Activated CD4-positive, alpha-beta T cell treated with anti-CD3 and anti-CD28 coated beads, Interleukin-2, Interleukin-4, amounts not matched to agents 100 ng/mL and 50 ng/mL, durations not matched to agents 16 hours and 8 hours (primary cell): ENCODE results near the gene HAVCR2.
A peak's percentile ranks its signal among the peaks of the same experiment; 100 is the strongest.

Experiments used
- DNase-seq: peaks from one replicate; pipeline ENCODE4 v3.0.0-alpha.2; 2020; ENCODE audit warnings: low spot score

HAVCR2 gene

DNA sequence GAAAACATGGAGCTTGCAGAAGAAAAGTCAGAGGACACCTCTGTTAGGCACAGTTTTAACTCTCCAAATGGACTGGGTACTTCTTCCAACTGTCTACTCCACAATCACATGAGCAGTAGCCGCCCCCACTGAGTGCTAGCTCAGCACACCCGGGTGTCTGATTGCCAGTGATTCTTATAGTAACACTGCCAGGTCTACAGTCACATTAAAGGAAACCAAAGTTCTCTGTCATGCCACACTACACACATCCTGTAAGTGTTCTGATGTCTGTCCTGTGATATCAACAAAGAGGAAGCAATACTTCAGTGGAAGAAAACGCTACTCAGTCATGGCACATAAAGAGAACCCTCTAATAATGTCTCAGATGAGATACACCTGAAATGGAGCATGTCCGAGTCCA is at the start of gene HAVCR2:
TSS of gene HAVCR2 (minus strand) at position 69 of the 400 bp plus-strand sequence. CDS start at position 8, 61 bp downstream.
- DNase-seq: peak; percentile 84

DNA sequence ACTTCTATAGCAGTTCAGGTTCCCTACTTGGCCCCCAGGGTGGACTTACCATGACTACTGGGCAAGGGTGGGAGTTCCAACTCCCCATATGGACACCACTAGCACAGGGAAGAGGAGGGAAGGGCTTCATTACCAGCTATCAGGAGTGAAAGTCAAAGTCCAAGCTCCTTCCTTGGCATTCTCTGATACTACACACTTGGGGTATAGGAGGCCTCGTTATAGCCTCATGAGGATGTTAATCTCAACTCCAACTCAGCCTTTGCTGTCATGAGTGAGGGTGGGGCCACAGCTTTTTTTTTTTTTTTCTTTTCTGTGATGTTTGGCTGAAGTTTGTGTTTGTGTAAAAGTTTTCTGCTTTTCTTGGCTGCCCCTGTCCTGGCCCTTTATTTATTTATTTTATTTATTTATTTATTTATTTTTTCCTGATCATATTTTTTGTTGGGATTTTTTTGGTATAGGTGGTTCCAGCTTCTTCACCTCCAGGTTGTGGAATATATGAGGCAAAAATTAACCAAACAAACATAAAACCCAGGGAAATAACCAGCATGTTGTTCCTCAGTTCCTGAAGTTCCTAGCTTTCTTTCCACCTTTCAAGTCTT is 48.5 kb upstream of the HAVCR2 start:
- no peak for DNase-seq

DNA sequence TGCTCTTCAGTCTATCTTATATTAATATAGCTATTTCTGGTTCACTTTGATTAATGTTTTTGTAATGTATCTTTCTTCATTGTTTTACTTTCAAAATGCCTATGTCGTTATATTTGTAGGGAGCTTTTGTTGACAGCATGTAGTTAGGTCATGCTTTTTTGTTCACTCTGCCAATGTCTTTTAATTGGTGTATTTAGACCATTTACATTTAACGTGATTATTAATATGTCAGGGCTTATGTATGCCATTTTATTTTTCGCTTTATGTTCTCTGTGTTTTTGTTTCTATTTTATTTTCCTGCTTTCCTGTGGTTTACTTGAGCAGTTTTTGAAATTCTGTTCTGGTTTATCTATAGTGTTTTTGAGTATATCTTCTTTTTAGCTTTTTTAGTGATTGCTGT is 46.5 kb upstream of the HAVCR2 start:
- no peak for DNase-seq

DNA sequence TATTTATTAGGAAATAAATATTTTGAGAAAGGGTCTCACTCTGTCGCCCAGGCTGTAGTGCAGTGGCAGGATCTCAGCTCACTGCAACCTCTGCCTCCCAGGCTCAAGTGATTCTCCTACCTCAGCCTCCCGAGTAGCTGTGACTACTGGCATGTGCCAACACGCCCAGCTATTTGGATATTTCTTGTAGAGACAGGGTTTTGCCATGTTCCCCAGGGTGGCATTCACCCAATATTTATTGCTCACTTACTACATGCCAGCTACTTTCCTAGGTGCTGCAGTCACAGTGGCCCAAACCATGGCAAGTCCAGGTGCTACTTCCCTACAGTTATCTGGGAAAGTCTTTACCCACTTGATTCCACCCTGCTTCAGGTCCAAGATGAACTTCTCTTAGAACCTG is 42.2 kb upstream of the HAVCR2 start:
- no peak for DNase-seq

DNA sequence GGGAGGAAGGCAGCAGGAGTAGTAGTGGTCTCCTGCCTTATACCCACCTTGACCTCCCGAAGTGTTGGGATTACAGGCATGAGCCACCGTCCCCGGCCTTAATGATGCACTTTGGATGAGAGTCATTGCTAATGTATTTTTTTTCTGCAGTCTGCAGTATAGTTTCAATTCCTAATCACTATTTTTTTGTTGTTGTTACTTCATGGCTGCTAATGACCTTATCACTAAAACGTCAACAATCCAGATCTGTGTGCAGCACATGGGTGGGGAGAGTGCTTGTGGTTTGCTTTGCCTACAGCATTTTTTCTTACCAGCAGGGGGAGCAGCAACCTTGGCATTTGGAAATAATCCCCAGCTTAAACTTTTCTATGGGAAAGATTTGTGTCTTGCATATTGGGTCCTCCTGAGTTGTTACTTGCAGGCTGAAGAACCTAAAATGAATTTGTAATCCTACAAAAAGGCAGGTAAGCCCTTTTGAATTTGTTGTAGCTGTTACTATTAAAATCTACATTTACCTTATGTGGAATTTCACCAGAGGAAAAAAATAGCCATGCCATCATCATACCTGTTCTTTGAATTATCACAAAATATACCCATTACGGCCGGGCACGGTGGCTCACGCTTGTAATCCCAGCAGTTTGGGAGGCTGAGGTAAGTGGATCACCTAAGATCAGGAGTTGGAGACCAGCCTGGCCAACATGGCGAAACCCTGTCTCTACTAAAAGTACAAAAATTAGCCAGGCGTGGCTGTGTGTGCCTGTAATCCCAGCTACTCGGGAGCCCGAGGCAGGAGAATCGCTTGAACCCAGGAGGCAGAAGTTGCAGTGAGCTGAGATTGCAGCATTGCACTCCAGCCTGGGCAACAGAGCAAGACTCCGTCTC is 40.1 kb upstream of the HAVCR2 start:
- peak; percentile 91 for DNase-seq

DNA sequence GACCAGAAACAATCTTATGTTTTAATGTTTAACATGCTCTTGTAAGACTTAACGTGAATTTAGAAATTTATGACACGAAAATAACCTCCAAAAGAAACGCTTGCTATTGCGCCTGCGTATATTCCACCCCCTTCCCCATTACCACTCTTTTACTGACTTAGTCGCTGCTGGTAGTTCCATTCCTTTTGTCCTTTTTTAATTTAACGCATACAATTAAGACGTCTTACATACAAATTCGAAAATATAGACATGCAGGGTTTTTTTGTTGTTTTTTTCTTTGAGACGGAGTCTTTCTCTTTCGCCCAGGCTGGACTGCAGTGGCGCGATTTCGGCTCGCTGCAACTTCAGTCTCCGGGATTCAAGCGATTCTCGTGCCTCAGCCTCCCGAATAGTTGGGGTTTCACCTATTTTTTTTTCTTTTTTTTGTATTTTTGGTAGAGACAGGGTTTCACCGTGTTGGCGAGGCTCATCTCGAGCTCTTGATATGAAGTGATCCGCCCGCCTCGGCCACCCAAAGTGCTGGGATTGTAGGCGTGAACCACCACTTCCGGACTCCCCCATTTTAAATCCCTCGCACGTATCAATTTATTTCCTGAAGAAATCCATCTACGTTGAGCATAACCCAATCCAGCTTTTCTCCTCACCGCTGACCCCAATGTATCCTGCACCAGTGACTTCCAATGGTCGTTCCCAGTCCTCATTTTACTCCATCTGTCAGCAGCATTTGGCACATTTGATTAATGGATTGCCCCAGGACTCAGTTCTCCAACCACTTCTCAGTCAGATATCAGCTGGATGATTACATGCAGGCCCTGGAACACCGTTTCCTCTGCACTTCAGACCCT is 34.5 kb upstream of the HAVCR2 start:
- DNase-seq: peak; percentile 66

DNA sequence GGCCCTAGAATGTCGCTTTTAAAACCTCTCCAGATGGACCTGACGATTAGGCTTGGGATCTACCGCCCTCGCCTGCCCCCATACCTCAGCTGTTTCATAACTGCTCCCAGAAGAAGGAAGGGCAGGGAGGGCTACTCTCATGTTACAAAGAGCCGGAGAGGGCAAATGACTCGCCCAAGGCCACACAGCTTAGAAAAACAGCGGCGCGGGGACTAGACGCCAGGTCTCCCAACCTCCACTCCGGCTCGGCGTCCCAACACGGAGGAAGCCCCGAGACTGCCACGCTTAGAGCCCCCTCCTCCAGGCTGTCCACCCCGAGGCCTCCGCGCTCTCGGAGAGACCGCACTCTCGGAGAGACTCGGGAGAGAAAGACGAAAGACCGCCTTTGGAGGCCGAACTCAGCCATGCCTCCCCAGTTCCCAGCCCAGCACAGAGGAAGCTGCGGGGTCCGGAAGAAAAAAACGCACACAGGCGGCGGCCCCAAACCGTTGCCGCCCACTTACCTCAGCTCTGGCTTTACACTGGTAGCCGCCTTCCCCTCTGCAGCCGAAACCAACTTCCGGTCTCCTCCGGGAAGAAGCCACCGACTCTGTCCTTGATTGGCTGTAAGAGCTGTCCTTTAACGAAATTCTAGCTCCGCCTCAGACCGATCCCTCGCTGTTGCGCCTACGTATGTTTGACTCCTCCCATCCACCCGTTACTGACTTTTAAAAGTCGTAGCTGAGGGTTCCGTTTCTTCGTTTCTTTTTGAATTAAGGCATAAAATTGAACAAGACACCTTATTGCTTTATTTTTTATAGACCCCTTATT is 33.7 kb upstream of the HAVCR2 start, which contains the start of gene MED7:
TSS of gene MED7 (minus strand) at position 549 of the 810 bp plus-strand sequence. CDS start 3,434 bp downstream, outside the sequence.
- DNase-seq: peak; percentile 100

DNA sequence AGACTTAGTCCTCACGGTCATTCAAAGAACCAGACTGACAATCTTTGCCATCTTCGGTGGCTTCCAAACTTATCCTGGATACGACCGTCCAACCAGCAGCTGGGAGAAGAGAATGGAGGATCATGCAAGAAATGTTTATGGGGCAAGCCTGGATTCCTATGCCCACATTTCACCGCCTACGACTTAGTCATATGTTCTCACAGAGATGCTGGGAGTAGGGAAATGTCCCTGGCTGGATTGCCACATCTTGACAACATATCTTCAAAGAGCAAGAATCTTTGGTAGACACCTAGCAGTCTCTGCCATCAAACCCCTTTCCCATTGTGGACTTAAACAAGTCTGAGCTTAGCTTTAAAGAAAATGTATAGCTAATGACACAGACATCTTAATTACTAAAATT is 28.8 kb upstream of the HAVCR2 start:
- no peak for DNase-seq

DNA sequence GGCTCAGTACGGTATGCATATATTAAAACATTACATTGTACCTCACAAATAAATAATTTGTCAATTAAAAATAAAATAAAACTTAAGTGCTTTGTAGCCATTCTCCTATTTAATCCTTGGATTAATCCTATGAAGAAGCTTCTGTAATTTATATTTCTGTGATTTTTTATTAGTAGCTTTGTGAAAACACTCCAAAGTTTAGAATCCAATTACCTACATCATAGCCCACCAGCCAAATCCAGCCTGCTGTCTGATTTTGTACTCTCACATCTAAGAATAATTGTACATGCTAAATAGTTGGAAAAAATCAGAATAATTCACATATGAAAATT is 23.4 kb upstream of the HAVCR2 start:
- DNase-seq: no peak

DNA sequence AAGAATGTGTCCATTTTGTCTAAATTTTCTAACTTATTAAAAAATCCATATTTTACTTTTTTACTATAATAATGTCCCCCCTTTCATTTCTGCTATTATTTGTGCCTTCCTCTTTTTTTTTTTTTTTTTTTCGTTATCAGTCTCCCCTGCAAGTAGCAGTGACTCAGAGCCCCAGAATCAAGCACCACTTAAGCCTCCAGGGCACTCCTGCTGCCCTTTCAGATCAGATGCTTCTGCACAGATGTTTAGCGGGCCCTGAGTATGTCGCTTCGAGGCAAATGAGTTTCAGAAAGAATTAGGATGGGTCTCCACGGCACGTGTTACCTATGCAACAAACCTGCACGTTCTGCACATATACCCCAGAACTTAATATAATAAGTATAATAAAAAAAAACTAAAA is 22.1 kb upstream of the HAVCR2 start:
- DNase-seq: no peak

DNA sequence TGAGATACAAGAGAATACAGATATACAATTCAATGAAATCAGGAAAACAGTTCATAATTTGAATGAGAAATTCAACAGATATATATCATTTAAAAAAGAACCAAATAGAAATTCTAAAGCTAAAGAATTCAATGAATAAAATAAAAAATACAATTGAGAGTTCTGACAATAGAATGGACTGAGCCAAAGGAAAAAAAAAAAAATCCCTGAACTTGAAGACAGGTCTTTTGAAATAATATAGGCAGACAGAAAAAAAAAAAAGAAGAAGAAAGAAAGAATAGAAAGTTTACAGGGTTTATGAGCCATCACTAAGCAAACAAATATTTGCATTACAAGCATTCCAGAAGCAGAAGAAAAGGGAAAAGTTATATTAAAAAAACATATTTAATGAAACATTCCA is 12.9 kb upstream of the HAVCR2 start:
- DNase-seq: no peak

DNA sequence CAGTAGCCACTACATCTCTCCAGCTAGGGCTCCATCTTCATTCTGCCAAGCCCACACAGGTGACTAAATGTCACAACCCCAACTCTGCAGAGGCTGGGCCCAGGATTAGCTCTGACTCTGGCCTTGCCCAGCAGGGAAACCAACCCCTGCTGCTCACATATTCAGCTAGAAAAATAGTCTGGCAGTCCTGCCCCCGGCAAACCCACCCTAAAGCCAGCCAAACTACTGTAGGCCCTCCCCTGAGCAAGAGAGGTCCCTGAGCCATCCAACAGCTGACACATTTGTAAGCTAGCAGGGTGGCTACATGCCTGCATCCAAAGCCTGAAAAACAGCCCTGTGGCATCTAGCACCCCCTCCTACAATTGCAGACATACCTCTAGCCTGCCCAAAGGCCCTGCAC is 11.3 kb upstream of the HAVCR2 start:
- DNase-seq: no peak

DNA sequence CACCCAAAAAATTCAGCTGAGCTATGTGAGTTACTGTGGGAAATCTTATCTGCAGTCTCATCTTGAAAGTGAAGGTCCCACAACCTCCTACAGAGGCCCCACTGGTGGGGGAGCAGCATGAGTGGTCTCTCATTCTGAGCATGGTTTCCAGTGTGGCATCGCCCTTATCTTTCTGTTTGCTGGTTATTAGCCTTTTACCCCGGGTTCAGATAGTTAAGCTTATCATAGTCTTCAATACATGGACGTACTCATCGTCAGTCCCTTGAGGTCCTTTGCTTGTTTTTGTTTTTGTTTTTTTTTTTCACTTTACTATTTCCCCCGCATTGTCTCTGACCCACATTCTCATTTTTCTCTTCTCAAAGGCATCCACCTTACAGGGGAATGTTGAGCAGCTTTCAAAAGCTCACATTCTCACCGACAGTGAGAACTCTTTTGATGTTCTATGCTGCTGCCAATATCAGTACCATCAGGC is 7.7 kb upstream of the HAVCR2 start:
- DNase-seq: peak; percentile 34

DNA sequence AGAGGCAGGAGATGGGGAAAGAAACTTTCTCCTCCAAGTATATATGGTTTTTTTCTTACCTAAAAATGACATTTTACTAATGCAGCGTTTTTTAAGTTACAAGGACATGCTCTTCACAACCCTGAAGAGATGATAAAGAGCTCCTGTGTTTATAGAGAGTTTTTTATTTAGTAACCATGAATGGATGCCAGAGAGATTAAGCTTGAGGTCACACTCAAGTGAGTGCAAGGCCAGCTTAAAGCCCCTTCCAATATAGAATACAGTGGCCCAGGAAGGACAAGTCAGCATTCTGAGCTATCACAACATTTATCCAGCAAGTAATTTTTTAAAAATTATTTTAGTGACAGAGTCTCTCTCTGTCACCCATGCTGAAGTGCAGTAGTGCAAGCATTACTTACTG is 6.7 kb upstream of the HAVCR2 start:
- no peak for DNase-seq

DNA sequence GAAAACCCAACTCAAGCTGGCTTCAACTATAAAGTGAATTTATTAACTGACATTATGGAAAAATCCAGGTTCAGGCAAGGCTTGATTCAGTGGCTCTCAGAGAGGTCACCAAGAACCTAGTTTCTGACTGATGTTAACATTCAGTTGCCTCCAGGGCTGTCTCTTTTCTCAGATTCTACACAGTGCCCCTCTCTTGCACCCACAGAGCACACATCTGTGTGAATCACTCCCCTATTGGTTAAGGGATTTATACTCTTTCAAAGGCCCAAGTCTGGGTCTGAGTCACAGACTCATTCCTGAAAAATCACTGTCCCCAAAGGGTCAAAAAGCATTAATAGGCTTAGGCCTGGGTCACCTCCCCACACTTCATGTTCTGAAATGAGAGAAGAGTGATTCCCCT is 6.2 kb upstream of the HAVCR2 start:
- no peak for DNase-seq

DNA sequence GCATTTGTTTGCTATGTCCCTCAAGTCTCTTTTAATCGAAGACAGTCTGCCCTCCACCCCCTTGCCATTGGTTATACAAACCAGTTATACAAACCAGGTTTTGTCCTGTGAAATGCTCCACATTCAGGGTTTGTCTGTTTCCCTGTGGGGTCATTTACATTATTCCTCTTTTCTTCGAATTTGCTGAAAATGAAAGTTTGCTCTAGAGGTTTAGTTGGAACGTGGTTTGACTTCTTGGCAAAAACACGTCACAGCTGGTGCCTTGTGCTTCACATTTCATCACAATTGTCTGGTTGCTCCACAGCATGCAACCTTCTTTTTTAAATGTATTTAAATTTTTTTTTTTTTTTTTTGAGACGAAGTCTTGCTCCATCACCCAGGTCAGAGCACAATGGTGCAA is 4.2 kb upstream of the HAVCR2 start:
- DNase-seq: peak; percentile 24

DNA sequence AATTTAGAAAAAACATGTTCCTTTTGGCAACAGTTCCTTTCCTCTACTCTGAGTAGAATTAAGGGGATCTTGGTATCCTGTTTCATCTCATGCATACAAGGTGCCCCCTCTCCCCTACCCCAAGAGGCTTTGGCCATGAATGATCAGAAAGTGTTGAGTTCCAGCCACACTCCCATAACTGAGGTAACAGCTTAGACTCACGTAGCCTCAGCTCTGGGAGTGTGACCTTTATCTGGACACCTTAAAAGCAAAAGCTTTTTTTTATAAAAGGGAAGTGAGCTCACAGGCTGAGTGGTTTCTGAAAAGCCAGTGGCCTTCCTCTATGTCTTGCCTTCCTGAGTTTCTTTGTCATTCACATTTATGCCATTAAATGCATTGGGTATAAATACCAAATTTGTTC is 900 bp upstream of the HAVCR2 start:
- peak; percentile 65 for DNase-seq

DNA sequence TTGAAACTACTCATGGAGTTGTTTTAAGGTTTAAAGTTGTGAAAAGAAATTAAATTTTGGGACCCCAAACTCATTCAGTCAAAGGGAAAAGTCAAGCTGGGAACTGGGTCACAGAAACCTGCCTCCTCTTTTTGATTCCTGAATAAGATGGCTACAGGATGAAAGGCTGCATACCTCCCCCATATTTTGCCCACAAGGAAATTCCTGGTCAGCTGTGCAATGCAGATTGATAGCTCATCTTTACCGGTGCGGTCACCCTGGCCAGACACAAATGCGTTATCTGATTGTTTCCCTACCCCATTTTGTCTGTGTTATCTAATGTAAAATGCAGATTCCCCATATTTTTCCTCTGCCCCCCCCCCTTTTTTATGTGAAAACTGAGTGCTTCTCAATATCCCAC is 1.3 kb downstream of the HAVCR2 start:
- DNase-seq: no peak

DNA sequence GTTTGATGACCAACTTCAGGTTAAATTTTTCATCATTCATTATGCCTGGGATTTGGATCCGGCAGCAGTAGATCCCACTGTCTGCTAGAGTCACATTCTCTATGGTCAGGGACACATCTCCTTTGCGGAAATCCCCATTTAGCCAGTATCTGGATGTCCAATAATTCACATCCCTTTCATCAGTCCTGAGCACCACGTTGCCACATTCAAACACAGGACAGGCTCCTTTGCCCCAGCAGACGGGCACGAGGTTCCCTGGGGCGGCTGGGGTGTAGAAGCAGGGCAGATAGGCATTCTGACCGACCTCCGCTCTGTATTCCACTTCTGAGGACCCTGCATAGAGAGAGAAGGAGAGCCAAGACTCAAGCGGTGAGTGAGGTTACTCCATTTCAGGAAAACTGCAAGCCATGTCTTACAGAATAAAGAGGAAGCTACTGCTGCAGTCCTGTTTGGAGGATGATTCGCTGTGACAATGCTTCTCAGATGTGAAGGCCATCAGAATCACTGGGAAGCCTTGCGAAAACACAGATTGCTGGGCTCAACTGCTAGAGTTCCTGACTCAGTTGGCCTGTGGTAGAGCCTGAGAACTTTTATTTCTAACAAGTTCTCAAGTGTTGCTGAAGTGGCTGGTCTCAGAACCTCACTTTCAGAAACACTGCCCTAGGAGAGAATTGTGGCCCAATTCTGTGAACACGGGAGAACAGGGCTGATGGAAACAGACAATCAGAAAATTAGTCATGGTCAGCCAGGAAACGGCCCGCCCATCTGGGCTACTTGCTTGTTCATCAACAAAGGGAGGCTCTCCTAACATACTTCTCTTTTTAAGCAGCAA is 2.0 kb downstream of the HAVCR2 start:
- peak; percentile 69 for DNase-seq

DNA sequence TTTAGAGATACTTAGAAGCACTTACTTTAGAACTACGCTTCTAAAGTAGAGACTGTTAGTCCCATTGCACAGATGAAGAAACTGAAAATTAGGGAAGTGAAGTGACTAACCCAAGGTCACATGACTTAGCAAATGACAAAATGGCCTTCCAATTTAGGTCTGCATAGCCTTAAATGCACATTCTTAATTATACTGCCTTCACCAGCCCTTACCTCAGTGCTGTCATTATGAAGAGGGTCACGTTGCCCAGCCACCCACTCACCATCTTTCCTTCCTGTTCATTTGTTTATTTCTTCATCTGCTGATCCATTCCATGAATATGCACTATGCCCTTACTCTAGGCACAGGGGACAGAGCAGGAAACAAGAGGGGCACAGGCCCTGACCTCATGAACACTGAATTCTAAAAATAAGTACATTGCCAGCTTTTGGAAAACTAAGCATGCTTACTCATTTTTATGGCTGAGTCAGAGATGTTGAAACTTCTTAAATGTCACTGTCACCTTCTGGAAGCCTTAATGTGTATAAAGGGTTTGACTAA is 8.6 kb downstream of the HAVCR2 start:
- DNase-seq: peak; percentile 74
